K562 (cell line): ENCODE measurements around the gene ANO1.

Experiments used
- EP300 ChIP-seq: IDR thresholded peaks from 2 replicates; pipeline ENCODE4 v1.6.1; 2012; ENCODE audit warnings: low read length, improper control_type of control experiment
- EP400 ChIP-seq: fragments of 450-650 bp; IDR thresholded peaks from 2 replicates; pipeline ENCODE4 v1.6.1; 2017; ENCODE audit warnings: antibody characterized with exemption, mild to moderate bottlenecking, moderate library complexity
- NFYB ChIP-seq: IDR thresholded peaks from 2 replicates; pipeline ENCODE4 v1.6.1; 2011; ENCODE audit warnings: mild to moderate bottlenecking, moderate library complexity; ENCODE audit not compliant: insufficient read length; ENCODE audit errors: extremely low read depth
- POLR2AphosphoS2 ChIP-seq: IDR thresholded peaks from 2 replicates; pipeline ENCODE4 v1.6.1; 2012; ENCODE audit warnings: low read length, improper control_type of control experiment
- RHOXF2B ChIP-seq: fragments of 250-450 bp; sonication (Bioruptor Pico); conservative IDR thresholded peaks from 2 replicates; pipeline ENCODE4 v1.5.1; 2021
- YY1 ChIP-seq, 3 experiments: IDR thresholded peaks; 2 replicates each; pipeline ENCODE4 v1.6.1; 2011; ENCODE audit warnings: low read length in 2 of 3, mild to moderate bottlenecking in 2 of 3, moderate library complexity in 2 of 3, borderline replicate concordance in 1 of 3, control low read depth in 1 of 3, low read depth in 1 of 3; ENCODE audit not compliant: insufficient read depth in 3 of 3, insufficient replicate concordance in 2 of 3, control insufficient read depth in 1 of 3, insufficient read length in 1 of 3; ENCODE audit errors: extremely low read depth in 1 of 3
- ZNF121 ChIP-seq: sonication (generic); formaldehyde crosslinking; conservative IDR thresholded peaks from 2 replicates; pipeline ENCODE4 v1.8.0; 2022; ENCODE audit warnings: missing genetic modification reagents

DNA sequence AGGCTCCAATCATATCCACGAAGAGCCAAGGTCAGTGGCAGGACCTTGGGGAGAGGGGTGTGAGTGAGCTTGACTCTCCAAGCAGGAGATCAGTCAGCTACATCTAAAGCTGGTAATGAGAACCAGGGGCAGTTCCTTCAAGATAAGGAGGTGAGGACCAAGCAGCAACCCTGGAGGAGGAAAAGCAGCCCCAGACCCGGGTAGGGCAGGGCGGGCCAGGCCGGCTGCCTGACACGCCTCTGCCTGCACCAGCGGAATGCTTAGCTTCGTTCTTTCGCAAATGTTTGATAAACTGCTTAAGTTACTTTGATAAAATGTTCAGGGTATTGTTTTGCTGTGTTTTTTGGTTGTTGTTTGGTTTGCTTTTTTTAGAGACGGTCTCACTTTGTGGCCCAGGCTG lies 106.3 kb downstream of the ANO1 start:
- TF ChIP-seq ZNF121 (CRISPR knock-in tag) (no peak), RHOXF2B (CRISPR knock-in tag) (no peak), EP400 (no peak), NFYB (no peak), POLR2AphosphoS2 (no peak), YY1 (IDR thresholded peaks at IDR 0.05; ENCODE audit: borderline replicate concordance in 1 of 3, control insufficient read depth in 1 of 3, extremely low read depth in 1 of 3, insufficient read depth in 3 of 3, insufficient read length in 1 of 3, insufficient replicate concordance in 2 of 3, low read depth in 1 of 3, low read length in 2 of 3) (no peak), EP300 (no peak)
